Stimulated activated effector memory CD8-positive, alpha-beta T cell treated with anti-CD3 and anti-CD28 coated beads, Interleukin-12 subunit alpha, Interleukin-12 subunit beta, amount 100 ng/mL, for 72 hours (primary cell): ENCODE data around the gene LRSAM1.

Experiments used
- ATAC-seq: fragments of 150-1000 bp; cut with Tn5 transposase; 2 replicates; pipeline ENCODE4 v1.10.0; 2021
- DNase-seq, 2 donors: peaks; one replicate each; pipeline ENCODE4 v3.0.0; 2021 to 2022; ENCODE audit warnings: low spot score in 2 of 2
- H3K27ac Mint-ChIP-seq: one replicate; pipeline ENCODE4 v1.8.0; 2022; ENCODE audit warnings: mild to moderate bottlenecking, mixed read lengths
- H3K36me3 Mint-ChIP-seq: one replicate; pipeline ENCODE4 v1.8.0; 2022; ENCODE audit warnings: mild to moderate bottlenecking, mixed read lengths
- H3K4me1 Mint-ChIP-seq: one replicate; pipeline ENCODE4 v1.8.0; 2022; ENCODE audit warnings: mixed read lengths
- H3K4me3 Mint-ChIP-seq: one replicate; pipeline ENCODE4 v1.8.0; 2022; ENCODE audit warnings: mild to moderate bottlenecking, mixed read lengths
- H3K9me3 Mint-ChIP-seq: one replicate; pipeline ENCODE4 v1.8.0; 2022; ENCODE audit warnings: mixed read lengths

LRSAM1 gene

DNA sequence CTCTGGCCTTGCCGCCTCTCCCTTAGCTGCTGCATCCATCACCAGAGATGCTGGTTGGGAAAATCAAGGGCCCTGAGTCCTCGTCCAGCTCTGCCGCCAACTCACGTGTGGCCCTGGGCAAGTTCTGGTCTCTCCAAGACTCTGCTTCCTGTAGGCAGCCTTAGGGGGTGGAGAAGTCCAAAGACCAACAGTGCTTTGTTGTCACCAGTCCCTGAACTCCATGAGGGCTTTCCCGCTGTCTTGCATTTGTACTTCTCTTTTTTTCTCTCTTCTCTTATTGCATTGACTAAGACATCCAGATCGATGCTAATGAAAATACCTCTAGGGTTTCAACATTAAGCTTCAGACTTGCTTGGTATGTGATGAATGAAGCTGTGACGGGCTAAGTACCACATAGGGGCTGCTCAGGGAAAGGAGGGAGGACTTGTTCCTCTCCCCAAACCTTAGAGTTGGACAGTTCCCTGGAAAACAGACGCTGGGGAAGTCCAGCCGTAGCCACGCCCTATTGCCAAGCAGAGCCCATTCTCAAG is 97.1 kb downstream of the LRSAM1 start:
- Mint-ChIP-seq H3K9me3 (no peaks in the 10 kb centered on the region), H3K4me1 (peaks cover 32% of the 10 kb centered on the region), H3K4me3 (no peak overlapping the region), H3K36me3 (peaks cover 7% of the 10 kb centered on the region), H3K27ac (peak overlapping the region; percentile 9)
- ATAC-seq (no peak), DNase-seq (no peak)

- Mint-ChIP-seq H3K4me3 (no peak overlapping the region), H3K36me3 (peaks cover 7% of the 10 kb centered on the region), H3K9me3 (no peaks in the 10 kb centered on the region), H3K27ac (no peak overlapping the region), H3K4me1 (peaks cover 32% of the 10 kb centered on the region)
- DNase-seq (no peak), ATAC-seq (no peak)
Measured at GRCh38 chr9:127549218-127549617, 97.9 kb downstream of the LRSAM1 start.

GRCh38 chr9:127549751-127550150 is 98.4 kb downstream of the LRSAM1 start:
- Mint-ChIP-seq H3K4me1 (peaks cover 35% of the 10 kb centered on the region), H3K4me3 (no peak overlapping the region), H3K27ac (no peak overlapping the region), H3K36me3 (peaks cover 7% of the 10 kb centered on the region), H3K9me3 (no peaks in the 10 kb centered on the region)
- DNase-seq (no peak), ATAC-seq (no peak)

- Mint-ChIP-seq H3K36me3 (peaks cover 7% of the 10 kb centered on the region), H3K9me3 (no peaks in the 10 kb centered on the region), H3K4me1 (peaks cover 40% of the 10 kb centered on the region), H3K27ac (no peak overlapping the region), H3K4me3 (no peak overlapping the region)
- ATAC-seq (no peak), DNase-seq (no peak)
Measured at GRCh38 chr9:127550282-127550681, 99.0 kb downstream of the LRSAM1 start.

- Mint-ChIP-seq H3K9me3 (no peaks in the 10 kb centered on the region), H3K4me1 (peaks cover 44% of the 10 kb centered on the region), H3K27ac (no peak overlapping the region), H3K36me3 (peaks cover 7% of the 10 kb centered on the region), H3K4me3 (no peak overlapping the region)
- DNase-seq (no peak), ATAC-seq (no peak)
Measured at GRCh38 chr9:127550751-127551150, 99.4 kb downstream of the LRSAM1 start.
